VCaP (cell line): ENCODE measurements around the gene PDSS1.

Source experiments
- H3K27ac ChIP-seq: fragments of 450-650 bp; 2 replicates; pipeline ENCODE4 v1.5.1; 2017
- CTCF ChIP-seq: fragments of 450-650 bp; conservative IDR thresholded peaks from 2 replicates; pipeline ENCODE4 v1.5.1; 2017; ENCODE audit warnings: mild to moderate bottlenecking, moderate library complexity

Gene PDSS1

GRCh38 chr10:26743091-26743490 is 45.6 kb downstream of the PDSS1 start:
- TF ChIP-seq CTCF = no peak
- H3K27ac ChIP-seq = no peak overlapping the region

- TF ChIP-seq CTCF = no peak
These were observed 46.3 kb downstream of the PDSS1 start for GRCh38 chr10:26743841-26744240.

GRCh38 chr10:26746061-26746460 is 48.6 kb downstream of the PDSS1 start:
- no peak for TF ChIP-seq CTCF
- H3K27ac ChIP-seq = no peak overlapping the region

More at GRCh38 chr10:26743841-26744240, 46.3 kb downstream of the PDSS1 start:
- no peak overlapping the region for H3K27ac ChIP-seq

- H3K27ac ChIP-seq = no peak overlapping the region
- no peak for TF ChIP-seq CTCF
These were observed 58.0 kb downstream of the PDSS1 start for GRCh38 chr10:26755443-26755903.

- no peak for TF ChIP-seq CTCF
- H3K27ac ChIP-seq = no peak overlapping the region
These were observed 61.5 kb downstream of the PDSS1 start for GRCh38 chr10:26759008-26759407.

GRCh38 chr10:26765549-26765948 is 68.0 kb downstream of the PDSS1 start:
- no peak overlapping the region for H3K27ac ChIP-seq
- no peak for TF ChIP-seq CTCF

GRCh38 chr10:26770069-26770468 is 72.6 kb downstream of the PDSS1 start:
- H3K27ac ChIP-seq = no peak overlapping the region
- no peak for TF ChIP-seq CTCF
